Measurements from ENCODE around the gene PODXL2. TPM values are rescaled to one million over a fixed set of nuclear protein-coding genes. Genes with fewer than 3 reads are reported as not detected.

Gene PODXL2
- total RNA-seq, 3 donors from 2014 or later: 5.4 to 18.5 (median 16.2) TPM

DNA sequence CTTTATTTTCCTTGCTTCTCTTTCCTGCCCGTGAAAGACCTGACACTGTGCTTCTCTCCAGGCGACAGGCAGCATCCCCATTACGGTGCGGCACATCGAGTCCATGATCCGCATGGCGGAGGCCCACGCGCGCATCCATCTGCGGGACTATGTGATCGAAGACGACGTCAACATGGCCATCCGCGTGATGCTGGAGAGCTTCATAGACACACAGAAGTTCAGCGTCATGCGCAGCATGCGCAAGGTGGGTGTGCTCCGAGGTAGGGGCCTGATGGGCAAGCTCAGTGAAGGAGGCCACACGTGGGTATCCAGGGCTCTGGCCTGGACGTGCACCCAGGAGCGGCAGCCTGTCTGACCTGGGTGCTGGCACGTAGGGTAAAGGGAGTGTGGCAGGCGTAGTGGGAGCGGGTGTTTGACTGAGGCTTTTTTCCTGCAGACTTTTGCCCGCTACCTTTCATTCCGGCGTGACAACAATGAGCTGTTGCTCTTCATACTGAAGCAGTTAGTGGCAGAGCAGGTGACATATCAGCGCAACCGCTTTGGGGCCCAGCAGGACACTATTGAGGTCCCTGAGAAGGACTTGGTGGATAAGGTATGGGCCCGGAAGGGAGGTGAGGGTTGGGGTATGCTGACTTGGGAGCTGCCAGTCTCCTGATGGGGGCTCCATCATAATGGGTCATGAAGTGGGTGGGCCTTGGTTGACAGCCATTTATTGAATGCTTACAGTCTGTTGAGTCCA lies 8.2 kb upstream of the PODXL2 start:
- TF ChIP-seq, protein P1, sequence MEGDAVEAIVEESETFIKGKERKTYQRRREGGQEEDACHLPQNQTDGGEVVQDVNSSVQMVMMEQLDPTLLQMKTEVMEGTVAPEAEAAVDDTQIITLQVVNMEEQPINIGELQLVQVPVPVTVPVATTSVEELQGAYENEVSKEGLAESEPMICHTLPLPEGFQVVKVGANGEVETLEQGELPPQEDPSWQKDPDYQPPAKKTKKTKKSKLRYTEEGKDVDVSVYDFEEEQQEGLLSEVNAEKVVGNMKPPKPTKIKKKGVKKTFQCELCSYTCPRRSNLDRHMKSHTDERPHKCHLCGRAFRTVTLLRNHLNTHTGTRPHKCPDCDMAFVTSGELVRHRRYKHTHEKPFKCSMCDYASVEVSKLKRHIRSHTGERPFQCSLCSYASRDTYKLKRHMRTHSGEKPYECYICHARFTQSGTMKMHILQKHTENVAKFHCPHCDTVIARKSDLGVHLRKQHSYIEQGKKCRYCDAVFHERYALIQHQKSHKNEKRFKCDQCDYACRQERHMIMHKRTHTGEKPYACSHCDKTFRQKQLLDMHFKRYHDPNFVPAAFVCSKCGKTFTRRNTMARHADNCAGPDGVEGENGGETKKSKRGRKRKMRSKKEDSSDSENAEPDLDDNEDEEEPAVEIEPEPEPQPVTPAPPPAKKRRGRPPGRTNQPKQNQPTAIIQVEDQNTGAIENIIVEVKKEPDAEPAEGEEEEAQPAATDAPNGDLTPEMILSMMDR (IDR thresholded peaks at IDR 0.05): no peak
- Histone ChIP-seq H3K36me3 (ENCODE audit: low read depth) (no peaks in the 10 kb centered on the region), H3K4me1 (ENCODE audit: low read depth) (no peaks in the 10 kb centered on the region), H3K9me3 (no peaks in the 10 kb centered on the region), H3K4me3 (no peak overlapping the region)
- no peak for DNase-seq
- no peak for ATAC-seq
- intact Hi-C loops (cut with DNase I, micrococcal nuclease): no loop called here

DNA sequence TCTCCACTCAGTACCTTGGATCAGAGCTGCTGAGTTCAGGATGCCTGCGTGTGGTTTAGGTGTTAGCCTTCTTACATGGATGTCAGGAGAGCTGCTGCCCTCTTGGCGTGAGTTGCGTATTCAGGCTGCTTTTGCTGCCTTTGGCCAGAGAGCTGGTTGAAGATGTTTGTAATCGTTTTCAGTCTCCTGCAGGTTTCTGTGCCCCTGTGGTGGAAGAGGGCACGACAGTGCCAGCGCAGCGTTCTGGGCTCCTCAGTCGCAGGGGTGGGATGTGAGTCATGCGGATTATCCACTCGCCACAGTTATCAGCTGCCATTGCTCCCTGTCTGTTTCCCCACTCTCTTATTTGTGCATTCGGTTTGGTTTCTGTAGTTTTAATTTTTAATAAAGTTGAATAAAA lies 7.0 kb upstream of the PODXL2 start:
- H3K9me3 ChIP-seq: no peaks in the 10 kb centered on the region
- DNase-seq: no peak
- intact Hi-C loops (cut with DNase I, micrococcal nuclease): no loop called here
- TF ChIP-seq, protein P1 (IDR thresholded peaks at IDR 0.05): no peak
- H3K4me1 ChIP-seq (ENCODE audit: low read depth): no peaks in the 10 kb centered on the region
- H3K4me3 ChIP-seq: no peak overlapping the region
- no peaks in the 10 kb centered on the region for H3K36me3 ChIP-seq (ENCODE audit: low read depth)
- ATAC-seq: no peak

DNA sequence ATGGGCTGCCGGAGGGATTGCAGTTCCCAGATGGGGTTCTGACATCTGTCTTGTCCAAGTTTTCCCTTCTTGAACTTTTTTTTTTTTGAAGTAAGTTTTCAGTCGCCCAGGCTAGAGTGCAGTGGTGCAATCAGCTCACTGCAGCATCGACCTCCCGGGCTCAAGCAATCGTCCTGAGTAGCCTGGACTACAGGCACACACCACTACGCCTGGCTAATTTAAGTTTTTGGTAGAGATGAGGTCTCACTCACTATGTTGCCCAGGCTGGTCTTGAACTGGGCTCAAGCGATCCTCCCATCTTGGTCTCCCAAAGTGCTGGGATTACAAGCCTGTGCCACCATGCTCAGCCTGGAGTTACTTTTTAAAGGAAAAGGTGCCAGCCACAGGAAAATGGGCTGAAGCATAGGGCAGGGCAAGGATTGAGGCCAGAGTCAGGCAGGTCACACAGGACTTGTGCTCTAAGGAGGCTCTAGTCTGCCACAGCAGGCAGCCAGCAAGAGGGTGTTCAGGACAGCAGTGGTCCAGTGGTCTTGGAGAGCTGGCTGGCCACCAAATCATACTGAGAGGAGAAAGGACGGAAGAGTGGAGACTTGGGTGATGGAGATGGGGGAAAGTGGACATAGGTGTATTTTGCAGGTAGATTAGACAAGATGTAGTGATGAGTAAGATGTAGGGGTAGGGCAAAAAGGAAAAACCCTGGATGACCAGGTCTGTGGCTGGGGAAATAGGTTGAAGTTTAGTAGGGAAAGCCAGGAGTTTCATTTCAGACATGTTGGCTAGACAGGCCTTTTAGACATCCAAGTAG lies 6.0 kb upstream of the PODXL2 start:
- H3K9me3 ChIP-seq: no peaks in the 10 kb centered on the region
- H3K4me1 ChIP-seq (ENCODE audit: low read depth): no peaks in the 10 kb centered on the region
- H3K36me3 ChIP-seq (ENCODE audit: low read depth): no peaks in the 10 kb centered on the region
- H3K4me3 ChIP-seq: no peak overlapping the region
- no peak for DNase-seq
- ATAC-seq: no peak
- intact Hi-C loops (cut with DNase I, micrococcal nuclease): no loop called here
- TF ChIP-seq, protein P1 (IDR thresholded peaks at IDR 0.05): no peak

DNA sequence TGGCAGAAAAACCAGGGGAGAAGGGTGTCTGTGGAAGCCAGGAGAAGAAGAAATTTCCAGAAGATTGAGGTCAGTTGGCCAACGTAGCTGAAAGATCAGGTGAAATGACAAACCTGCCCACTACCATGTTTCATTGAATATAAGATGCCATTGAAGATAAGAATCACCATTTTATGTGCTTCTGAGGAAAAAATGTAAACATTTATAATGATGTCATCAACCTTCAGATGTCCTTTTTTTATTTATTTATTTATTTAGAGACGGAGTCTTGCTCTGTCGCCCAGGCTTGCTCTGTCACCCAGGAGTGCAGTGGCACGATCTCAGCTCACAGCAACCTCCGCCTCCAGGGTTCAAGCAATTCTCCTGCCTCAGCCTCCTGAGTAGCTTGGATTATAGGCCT lies 4.9 kb upstream of the PODXL2 start:
- intact Hi-C loops (cut with DNase I, micrococcal nuclease): no loop called here
- TF ChIP-seq, protein P1 (IDR thresholded peaks at IDR 0.05): no peak
- no peak for DNase-seq
- H3K36me3 ChIP-seq (ENCODE audit: low read depth): no peaks in the 10 kb centered on the region
- H3K4me3 ChIP-seq: no peak overlapping the region
- H3K9me3 ChIP-seq: no peaks in the 10 kb centered on the region
- no peaks in the 10 kb centered on the region for H3K4me1 ChIP-seq (ENCODE audit: low read depth)
- ATAC-seq: no peak

GRCh38 chr3:127625821-127626220 lies 3.2 kb upstream of the PODXL2 start:
- H3K4me3 ChIP-seq: no peak overlapping the region
- DNase-seq (no peak), ATAC-seq (no peak)
- no peaks in the 10 kb centered on the region for H3K9me3 ChIP-seq
- intact Hi-C loops (cut with DNase I, micrococcal nuclease): no loop called here
- TF ChIP-seq, protein P1 (IDR thresholded peaks at IDR 0.05): no peak
- no peaks in the 10 kb centered on the region for H3K36me3 ChIP-seq (ENCODE audit: low read depth)
- H3K4me1 ChIP-seq (ENCODE audit: low read depth): peaks cover 10% of the 10 kb centered on the region

Measured in mucosa of descending colon (tissue), 3 donors.